DMS53 treated with DMSO at 0.1 percent for 48 hours (cell line): ENCODE measurements around the gene ZNF536.

ENCODE experiments used
- DNase-seq: peaks from one replicate; lab custom pipeline; 2025; ENCODE audit not compliant: unreplicated experiment; lab: John Stamatoyannopoulos, UW

ZNF536 gene

GRCh38 chr19:30520735-30521479 is 148.7 kb downstream of the ZNF536 start:
- DNase-seq, result no peak

- no peak for DNase-seq
Observed at GRCh38 chr19:30521937-30522336, 149.8 kb downstream of the ZNF536 start.

GRCh38 chr19:30522341-30522740 is 150.2 kb downstream of the ZNF536 start:
- no peak for DNase-seq

- DNase-seq, result no peak
Observed at GRCh38 chr19:30523791-30524190, 151.6 kb downstream of the ZNF536 start.

- DNase-seq, result no peak
Observed at GRCh38 chr19:30525383-30525782, 153.2 kb downstream of the ZNF536 start.

- DNase-seq, result no peak
Observed at GRCh38 chr19:30528919-30529318, 156.7 kb downstream of the ZNF536 start.

GRCh38 chr19:30529876-30530275 is 157.7 kb downstream of the ZNF536 start:
- no peak for DNase-seq

GRCh38 chr19:30530751-30531150 is 158.6 kb downstream of the ZNF536 start:
- DNase-seq, result no peak

GRCh38 chr19:30535011-30535410 is 162.8 kb downstream of the ZNF536 start:
- no peak for DNase-seq

- DNase-seq, result no peak
Observed at GRCh38 chr19:30536975-30537374, 164.8 kb downstream of the ZNF536 start.

- DNase-seq, result no peak
Observed at GRCh38 chr19:30539315-30539714, 167.1 kb downstream of the ZNF536 start.

- DNase-seq, result no peak
Observed at GRCh38 chr19:30539981-30540380, 167.8 kb downstream of the ZNF536 start.

GRCh38 chr19:30540761-30541160 is 168.6 kb downstream of the ZNF536 start:
- DNase-seq, result no peak

GRCh38 chr19:30541575-30541974 is 169.4 kb downstream of the ZNF536 start:
- no peak for DNase-seq

- no peak for DNase-seq
Observed at GRCh38 chr19:30543243-30543945, 171.2 kb downstream of the ZNF536 start.

GRCh38 chr19:30545752-30546151 is 173.6 kb downstream of the ZNF536 start:
- no peak for DNase-seq

- DNase-seq, result no peak
Observed at GRCh38 chr19:30546332-30546731, 174.1 kb downstream of the ZNF536 start.

GRCh38 chr19:30547246-30547645 is 175.1 kb downstream of the ZNF536 start:
- DNase-seq, result no peak

- no peak for DNase-seq
Observed at GRCh38 chr19:30549151-30549550, 177.0 kb downstream of the ZNF536 start.

GRCh38 chr19:30551271-30551670 is 179.1 kb downstream of the ZNF536 start:
- DNase-seq, result no peak

GRCh38 chr19:30552593-30552992 is 180.4 kb downstream of the ZNF536 start:
- DNase-seq, result no peak

GRCh38 chr19:30555075-30555790 is 183.0 kb downstream of the ZNF536 start:
- no peak for DNase-seq
